K562 (cell line): ENCODE measurements around the gene PLCG2. TPM values are rescaled to one million over a fixed set of nuclear protein-coding genes. Genes with fewer than 3 reads are reported as not detected.
A peak's percentile ranks its signal among the peaks of the same experiment; 100 is the strongest.

Experiments used
- ATAC-seq: fragments of 200-7000 bp; cut with Tn5 transposase; 3 replicates; pipeline ENCODE4 v1.9.1; 2020; ENCODE audit warnings: moderate library complexity
- BruUV-seq: library from RNA; stranded (reverse); fragments of 400-500 nt; replicated peaks from 2 replicates; lab custom pipeline; 2021; lab: Mats Ljungman, UMichigan
- CTCF ChIA-PET: fragments of 300-600 bp; formaldehyde crosslinking; extraction: SDS; loops from one replicate; lab custom pipeline; 2021; ENCODE audit warnings: low intra/inter-chr PET ratio; lab: Yijun Ruan, JAX
- POLR2A ChIA-PET: fragments of 300-600, 350-650 bp; sonication (Branson Sonifier 250); formaldehyde crosslinking; extraction: SDS; loops from one replicate; lab custom pipeline; 2021; ENCODE audit warnings: antibody characterized with exemption, inconsistent platforms; lab: Yijun Ruan, JAX
- DNase-seq, 4 experiments: peaks; one replicate each; pipeline versions ENCODE4 v3.0.0 to v3.0.0-alpha.2; 2011 to 2018; ENCODE audit warnings: low spot score in 3 of 4, mixed read lengths in 3 of 4; ENCODE audit errors: extremely low read depth in 1 of 4
- FAIRE-seq: peaks from 2 replicates; lab custom pipeline; 2011; peaks lifted over from hg19 to GRCh38; lab: Jason Lieb, UNC
- H2AFZ ChIP-seq: 2 replicates; pipeline ENCODE4 v1.6.0; 2011; ENCODE audit warnings: low read depth, low read length, control low read depth, inconsistent platforms
- H3K27ac ChIP-seq: fragments of 200-600 bp; 3 replicates; pipeline ENCODE4 v1.8.0; 2011; ENCODE audit warnings: low read depth, mild to moderate bottlenecking, control low read depth, inconsistent platforms, low read length, moderate library complexity, mixed read lengths; ENCODE audit errors: extremely low read depth
- H3K27me3 ChIP-seq, 2 experiments: fragments of 300-600 bp in 1 of 2; 2 replicates in 1 of 2; 3 replicates in 1 of 2; pipeline versions ENCODE4 v1.6.0 to v1.8.0; 2011; ENCODE audit warnings: inconsistent platforms in 2 of 2, low read length in 2 of 2, mild to moderate bottlenecking in 1 of 2, mixed read lengths in 1 of 2, moderate library complexity in 1 of 2; ENCODE audit not compliant: control insufficient read depth in 2 of 2, insufficient read depth in 2 of 2
- H3K36me3 ChIP-seq: fragments of 300-600 bp; 3 replicates; pipeline ENCODE4 v1.8.0; 2011; ENCODE audit warnings: mild to moderate bottlenecking, low read length, inconsistent platforms; ENCODE audit not compliant: control insufficient read depth, insufficient read depth
- H3K4me1 ChIP-seq, 2 experiments: fragments of 200-600 bp in 1 of 2; replicated peaks in 1 of 2; 2 replicates in 1 of 2; 3 replicates in 1 of 2; pipeline versions ENCODE4 v1.5.1 to v1.8.0; 2011; ENCODE audit warnings: inconsistent platforms in 2 of 2, low read length in 2 of 2, mild to moderate bottlenecking in 1 of 2, mixed read lengths in 1 of 2, moderate library complexity in 1 of 2; ENCODE audit not compliant: control insufficient read depth in 2 of 2, insufficient read depth in 2 of 2
- H3K4me2 ChIP-seq: 2 replicates; pipeline ENCODE4 v1.6.1; 2011; ENCODE audit warnings: low read length, control low read depth, inconsistent platforms, mixed read lengths; ENCODE audit not compliant: insufficient read depth
- H3K4me3 ChIP-seq: fragments of 200-600 bp; sonication (generic), shearing (Covaris generic); 2 replicates; pipeline ENCODE4 v1.5.1; 2016; ENCODE audit warnings: control low read depth, inconsistent platforms
- H3K79me2 ChIP-seq: fragments of 200-600 bp; 3 replicates; pipeline ENCODE4 v1.8.0; 2011; ENCODE audit warnings: low read length, inconsistent platforms; ENCODE audit not compliant: control insufficient read depth, insufficient read depth
- H3K9ac ChIP-seq, 2 experiments: 2 replicates each; pipeline versions ENCODE4 v1.6.0 to v1.6.1; 2011; ENCODE audit warnings: low read depth in 2 of 2, low read length in 2 of 2, control low read depth in 1 of 2, inconsistent platforms in 1 of 2, mild to moderate bottlenecking in 1 of 2, mixed read lengths in 1 of 2; ENCODE audit not compliant: insufficient read depth in 1 of 2
- H3K9me1 ChIP-seq: one replicate; pipeline ENCODE4 v1.6.0; 2011; ENCODE audit warnings: inconsistent platforms, mild to moderate bottlenecking, low read length, moderate library complexity; ENCODE audit not compliant: control insufficient read depth, insufficient read depth
- H3K9me3 ChIP-seq: replicated peaks from 2 replicates; pipeline ENCODE4 v1.5.1; 2011; ENCODE audit warnings: low read depth, low read length, inconsistent platforms; ENCODE audit not compliant: control insufficient read depth, insufficient read depth
- H4K20me1 ChIP-seq: replicated peaks from 2 replicates; pipeline ENCODE4 v1.6.1; 2011; ENCODE audit warnings: low read length, inconsistent platforms, mixed read lengths; ENCODE audit not compliant: control insufficient read depth, insufficient read depth
- GTF3C2 ChIP-seq: IDR thresholded peaks from 3 replicates; pipeline ENCODE4 v1.6.1; 2011; ENCODE audit warnings: borderline replicate concordance, mild to moderate bottlenecking, moderate library complexity; ENCODE audit not compliant: insufficient read length; ENCODE audit errors: extremely low read depth
- RBM25 ChIP-seq: fragments of 200-400 bp; formaldehyde crosslinking; IDR thresholded peaks from 2 replicates; pipeline ENCODE4 v1.6.1; 2018; ENCODE audit warnings: low read length, low read depth, moderate library complexity; ENCODE audit not compliant: severe bottlenecking
- SMARCB1 ChIP-seq: IDR thresholded peaks from 2 replicates; pipeline ENCODE4 v1.6.1; 2011; ENCODE audit warnings: improper control_type of control experiment, low read depth; ENCODE audit not compliant: insufficient read length
- ZFP36 ChIP-seq: fragments of 150-350 bp; IDR thresholded peaks from 2 replicates; pipeline ENCODE4 v1.6.1; 2018; ENCODE audit warnings: low read length, low read depth; ENCODE audit not compliant: partially characterized antibody
- ZNF445 ChIP-seq: fragments of 250-450 bp; sonication (Bioruptor Pico); IDR thresholded peaks from 2 replicates; pipeline ENCODE4 v1.4.0; 2020; ENCODE audit warnings: low read depth, mild to moderate bottlenecking, moderate library complexity
- WGBS: fragments of 100-300 bp; shearing (Covaris generic); methylation state at CpG from one replicate; pipeline ENCODE4 v1.1.6; 2016; ENCODE audit warnings: low coverage, mixed read lengths; ENCODE audit not compliant: insufficient coverage; ENCODE audit errors: missing lambda C conversion rate; 5-methylcytosine and 5-hydroxymethylcytosine counted together
- in situ Hi-C: fragments of 300-500 bp; cut with MboI; formaldehyde crosslinking; loops from 4 replicates; pipeline ENCODE4 v1.15.0; 2018; ENCODE audit warnings: inconsistent platforms, mixed read lengths
- intact Hi-C: fragments of 100-400 bp; cut with micrococcal nuclease; formaldehyde crosslinking; loops from 2 replicates; pipeline ENCODE4 v1.14.2; 2022
- polyA plus RNA-seq, 8 experiments: library from polyadenylated mRNA; depleted of rRNA in 4 of 8; stranded (reverse) in 5 of 8; unstranded in 3 of 8; fragments of >200 nt; fragmentation: Nextera tagmentation in 2 of 8; fragmentation: Illumina TruSeq in 1 of 8; extraction: Ambion mirVana in 2 of 8; extraction: Trizol in 1 of 8; gene quantifications; 2 replicates each; pipeline versions ENCODE4 v1.2.1 to v1.2.3, GENCODE V29; 2011 to 2014; ENCODE audit warnings: inconsistent platforms in 1 of 8, missing spikeins in 1 of 8
- total RNA-seq, 7 experiments: library from RNA; depleted of rRNA in 6 of 7; stranded (reverse); fragments of >200 nt in 6 of 7; fragmentation: Illumina TruSeq in 2 of 7; extraction: Trizol in 2 of 7; gene quantifications; 2 replicates each; pipeline versions ENCODE4 v1.2.1 to v1.2.3, GENCODE V29; 2011 to 2021; ENCODE audit warnings: low replicate concordance in 1 of 7

The PLCG2 gene
- total and polyA plus RNA-seq, 9 of the 15 experiments (the other 6 are each of a cell fraction or from before 2014, with no cell fraction given) = 0.94 to 7.1 (median 3.1) TPM

GRCh38 chr16:81785138-81785924 is 6.2 kb downstream of the PLCG2 start:
- DNase-seq (no peak), ATAC-seq (no peak), FAIRE-seq (no peak)
- H3K9me3 ChIP-seq = no peaks in the 10 kb centered on the region
- POLR2A ChIA-PET = no interaction called here
- in situ Hi-C loops = no loop called here
- 15% methylated on average over 7 of the region's 7 CpGs for WGBS
- H3K9ac ChIP-seq = no peak overlapping the region
- no peaks in the 10 kb centered on the region for H3K9me1 ChIP-seq
- no peak overlapping the region for H2AFZ ChIP-seq
- no peaks in the 10 kb centered on the region for H4K20me1 ChIP-seq
- no TSS peak for BruUV-seq
- CTCF ChIA-PET = no interaction called here
- no peak overlapping the region for H3K4me2 ChIP-seq
- no peaks in the 10 kb centered on the region for H3K36me3 ChIP-seq
- TF ChIP-seq RBM25 = peak; percentile 58
- TF ChIP-seq SMARCB1 = no peak
- peak; percentile 59 for TF ChIP-seq ZFP36
- no peak for TF ChIP-seq ZNF445 (CRISPR knock-in tag)
- no peak for TF ChIP-seq GTF3C2
- H3K27ac ChIP-seq = no peak overlapping the region
- peaks cover 9 to 34% of the 10 kb centered on the region in 2 experiments for H3K27me3 ChIP-seq
- no peaks in the 10 kb centered on the region for H3K79me2 ChIP-seq
- peaks cover 0 to 3% of the 10 kb centered on the region in 2 experiments; a peak in 2 of 5 replicates for H3K4me1 ChIP-seq
- no peak overlapping the region for H3K4me3 ChIP-seq
- intact Hi-C loops = no loop called here
